ENCODE measurements around the gene AQP4.

- TF ChIP-seq, protein P1, sequence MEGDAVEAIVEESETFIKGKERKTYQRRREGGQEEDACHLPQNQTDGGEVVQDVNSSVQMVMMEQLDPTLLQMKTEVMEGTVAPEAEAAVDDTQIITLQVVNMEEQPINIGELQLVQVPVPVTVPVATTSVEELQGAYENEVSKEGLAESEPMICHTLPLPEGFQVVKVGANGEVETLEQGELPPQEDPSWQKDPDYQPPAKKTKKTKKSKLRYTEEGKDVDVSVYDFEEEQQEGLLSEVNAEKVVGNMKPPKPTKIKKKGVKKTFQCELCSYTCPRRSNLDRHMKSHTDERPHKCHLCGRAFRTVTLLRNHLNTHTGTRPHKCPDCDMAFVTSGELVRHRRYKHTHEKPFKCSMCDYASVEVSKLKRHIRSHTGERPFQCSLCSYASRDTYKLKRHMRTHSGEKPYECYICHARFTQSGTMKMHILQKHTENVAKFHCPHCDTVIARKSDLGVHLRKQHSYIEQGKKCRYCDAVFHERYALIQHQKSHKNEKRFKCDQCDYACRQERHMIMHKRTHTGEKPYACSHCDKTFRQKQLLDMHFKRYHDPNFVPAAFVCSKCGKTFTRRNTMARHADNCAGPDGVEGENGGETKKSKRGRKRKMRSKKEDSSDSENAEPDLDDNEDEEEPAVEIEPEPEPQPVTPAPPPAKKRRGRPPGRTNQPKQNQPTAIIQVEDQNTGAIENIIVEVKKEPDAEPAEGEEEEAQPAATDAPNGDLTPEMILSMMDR (IDR thresholded peaks at IDR 0.05), result no peak
- no peak for TF ChIP-seq POLR2A (IDR thresholded peaks at IDR 0.05)
These were observed 47.0 kb downstream of the AQP4 start for GRCh38 chr18:26818461-26818860.
